IMR-90 (cell line): Measurements from ENCODE around the gene TRPM4. TPM values are rescaled to one million over a fixed set of nuclear protein-coding genes. Genes with fewer than 3 reads are reported as not detected.

ENCODE experiments used
- ATAC-seq: fragments of 200-7000 bp; cut with Tn5 transposase; 2 replicates; pipeline ENCODE4 v1.9.1; 2020; ENCODE audit warnings: low read depth, mild to moderate bottlenecking, moderate library complexity
- BruUV-seq: library from RNA; stranded (reverse); fragments of 400-500 nt; replicated peaks from 2 replicates; lab custom pipeline; 2021; lab: Mats Ljungman, UMichigan
- CTCF ChIA-PET: fragments of 300-600 bp; formaldehyde crosslinking; extraction: SDS; loops from one replicate; lab custom pipeline; 2021; ENCODE audit warnings: antibody characterized with exemption; lab: Yijun Ruan, JAX
- POLR2A ChIA-PET: fragments of 300-600 bp; sonication (Branson Sonifier 250); formaldehyde crosslinking; loops from one replicate; lab custom pipeline; 2022; ENCODE audit warnings: antibody characterized with exemption; ENCODE audit not compliant: unreplicated experiment; lab: Charles Lee
- DNase-seq: peaks from one replicate; pipeline ENCODE4 v3.0.0; 2013
- H2AFZ ChIP-seq: replicated peaks from 2 replicates; pipeline ENCODE3; 2013; ENCODE audit warnings: low read length, mild to moderate bottlenecking; ENCODE audit not compliant: poor library complexity
- H2AK5ac ChIP-seq: 2 replicates; pipeline ENCODE4 v1.6.1; 2013; ENCODE audit warnings: low read depth, low read length, inconsistent platforms
- H2AK9ac ChIP-seq: replicated peaks from 2 replicates; pipeline ENCODE3; 2013; ENCODE audit warnings: mild to moderate bottlenecking, low read depth, low read length, moderate library complexity; ENCODE audit not compliant: poor library complexity
- H2BK120ac ChIP-seq: 2 replicates; pipeline ENCODE4 v1.6.1; 2013; ENCODE audit warnings: low read depth, low read length, inconsistent platforms
- H2BK15ac ChIP-seq: 3 replicates; pipeline ENCODE4 v1.6.1; 2013; ENCODE audit warnings: low read depth, low read length, inconsistent platforms
- H2BK20ac ChIP-seq: 2 replicates; pipeline ENCODE4 v1.6.1; 2013; ENCODE audit warnings: low read depth, mild to moderate bottlenecking, inconsistent platforms, low read length, moderate library complexity
- H2BK5ac ChIP-seq: 2 replicates; pipeline ENCODE4 v1.6.1; 2013; ENCODE audit warnings: mild to moderate bottlenecking, low read depth, low read length, inconsistent platforms; ENCODE audit not compliant: poor library complexity, severe bottlenecking
- H3K14ac ChIP-seq: replicated peaks from 2 replicates; pipeline ENCODE4 v1.6.1; 2013; ENCODE audit warnings: low read depth, low read length, inconsistent platforms
- H3K18ac ChIP-seq: 2 replicates; pipeline ENCODE4 v1.6.1; 2013; ENCODE audit warnings: low read depth, low read length, control low read depth
- H3K23ac ChIP-seq: 2 replicates; pipeline ENCODE4 v1.6.1; 2013; ENCODE audit warnings: low read depth, low read length, inconsistent platforms
- H3K27ac ChIP-seq: 2 replicates; pipeline ENCODE4 v1.5.1; 2013; ENCODE audit warnings: mild to moderate bottlenecking, control low read depth, low read length; ENCODE audit not compliant: insufficient read depth
- H3K27me3 ChIP-seq: 2 replicates; pipeline ENCODE4 v1.6.1; 2013; ENCODE audit warnings: low read length; ENCODE audit not compliant: control insufficient read depth, insufficient read depth
- H3K36me3 ChIP-seq: 2 replicates; pipeline ENCODE4 v1.6.1; 2013; ENCODE audit warnings: low read length, mixed read lengths; ENCODE audit not compliant: control insufficient read depth, insufficient read depth
- H3K4ac ChIP-seq: 2 replicates; pipeline ENCODE4 v1.6.1; 2013; ENCODE audit warnings: low read depth, low read length, inconsistent platforms
- H3K4me1 ChIP-seq: 2 replicates; pipeline ENCODE4 v1.6.1; 2013; ENCODE audit warnings: low read length, mixed read lengths; ENCODE audit not compliant: control insufficient read depth, insufficient read depth
- H3K4me2 ChIP-seq: 2 replicates; pipeline ENCODE4 v1.6.1; 2013; ENCODE audit warnings: low read depth, mild to moderate bottlenecking, control low read depth, low read length, moderate library complexity
- H3K4me3 ChIP-seq: 2 replicates; pipeline ENCODE4 v1.5.1; 2013; ENCODE audit warnings: low read depth, mild to moderate bottlenecking, control low read depth, low read length, moderate library complexity; ENCODE audit not compliant: insufficient read depth
- H3K56ac ChIP-seq: 2 replicates; pipeline ENCODE4 v1.6.1; 2013; ENCODE audit warnings: low read length, inconsistent platforms; ENCODE audit not compliant: insufficient read depth; ENCODE audit errors: extremely low read depth
- H3K79me1 ChIP-seq, 2 experiments: 2 replicates each; pipeline ENCODE4 v1.6.1; 2013; ENCODE audit warnings: low read length in 2 of 2, inconsistent platforms in 1 of 2, low read depth in 1 of 2
- H3K9ac ChIP-seq: 2 replicates; pipeline ENCODE4 v1.6.1; 2013; ENCODE audit warnings: low read depth, low read length, control low read depth
- H3K9me1 ChIP-seq: 2 replicates; pipeline ENCODE4 v1.6.1; 2013; ENCODE audit warnings: low read length, inconsistent platforms; ENCODE audit not compliant: insufficient read depth
- H3K9me3 ChIP-seq: 2 replicates; pipeline ENCODE4 v1.6.1; 2013; ENCODE audit warnings: low read length; ENCODE audit not compliant: control insufficient read depth, insufficient read depth
- H4K20me1 ChIP-seq: 2 replicates; pipeline ENCODE4 v1.6.1; 2013; ENCODE audit warnings: low read length, inconsistent platforms; ENCODE audit not compliant: insufficient read depth
- H4K5ac ChIP-seq: 2 replicates; pipeline ENCODE4 v1.6.1; 2013; ENCODE audit warnings: mild to moderate bottlenecking, low read depth, low read length, control low read depth
- H4K8ac ChIP-seq, 2 experiments: 2 replicates each; pipeline ENCODE4 v1.6.1; 2013; ENCODE audit warnings: low read depth in 2 of 2, low read length in 2 of 2, control low read depth in 1 of 2, inconsistent platforms in 1 of 2
- H4K91ac ChIP-seq: 2 replicates; pipeline ENCODE4 v1.6.1; 2013; ENCODE audit warnings: low read depth, low read length, inconsistent platforms; ENCODE audit not compliant: insufficient read depth
- BHLHE40 ChIP-seq: fragments of 150-350 bp; IDR thresholded peaks from 2 replicates; pipeline ENCODE4 v1.6.1; 2016; ENCODE audit warnings: mild to moderate bottlenecking, low read depth, low read length
- CEBPB ChIP-seq: IDR thresholded peaks from 2 replicates; pipeline ENCODE4 v1.6.1; 2012; ENCODE audit warnings: low read depth, low read length, improper control_type of control experiment
- CHD1 ChIP-seq: IDR thresholded peaks from 2 replicates; pipeline ENCODE4 v1.6.1; 2012; ENCODE audit warnings: low read depth, low read length, improper control_type of control experiment
- CTCF ChIP-seq: conservative IDR thresholded peaks from 2 replicates; pipeline ENCODE4 v1.5.1; 2012; ENCODE audit warnings: mild to moderate bottlenecking, low read depth, low read length, improper control_type of control experiment
- ELK1 ChIP-seq: fragments of 150-350 bp; IDR thresholded peaks from 2 replicates; pipeline ENCODE4 v1.6.1; 2016; ENCODE audit warnings: low read depth, mild to moderate bottlenecking, low read length, moderate library complexity, borderline replicate concordance
- FOS ChIP-seq: fragments of 150-350 bp; IDR thresholded peaks from 2 replicates; pipeline ENCODE4 v1.6.1; 2016; ENCODE audit warnings: low read depth, low read length
- MAFK ChIP-seq: IDR thresholded peaks from 2 replicates; pipeline ENCODE4 v1.6.1; 2012; ENCODE audit warnings: low read depth, low read length, improper control_type of control experiment
- MAZ ChIP-seq: IDR thresholded peaks from 2 replicates; pipeline ENCODE4 v1.6.1; 2012; ENCODE audit warnings: low read depth, mild to moderate bottlenecking, low read length, improper control_type of control experiment, moderate library complexity, borderline replicate concordance
- MXI1 ChIP-seq: IDR thresholded peaks from 2 replicates; pipeline ENCODE4 v1.6.1; 2012; ENCODE audit warnings: low read depth, mild to moderate bottlenecking, low read length, moderate library complexity, borderline replicate concordance
- NFE2L2 ChIP-seq: fragments of 150-350 bp; IDR thresholded peaks from 2 replicates; pipeline ENCODE4 v1.6.1; 2016; ENCODE audit warnings: low read depth, mild to moderate bottlenecking, low read length
- POLR2A ChIP-seq: IDR thresholded peaks from 2 replicates; pipeline ENCODE4 v1.6.1; 2012; ENCODE audit warnings: mild to moderate bottlenecking, low read depth, low read length
- RAD21 ChIP-seq: IDR thresholded peaks from 2 replicates; pipeline ENCODE4 v1.6.1; 2012; ENCODE audit warnings: low read length, improper control_type of control experiment
- RCOR1 ChIP-seq: IDR thresholded peaks from 2 replicates; pipeline ENCODE4 v1.6.1; 2012; ENCODE audit warnings: mild to moderate bottlenecking, low read length, improper control_type of control experiment; ENCODE audit not compliant: insufficient replicate concordance
- RFX5 ChIP-seq: IDR thresholded peaks from 2 replicates; pipeline ENCODE4 v1.8.0; 2012; ENCODE audit warnings: low read depth, mild to moderate bottlenecking, low read length, moderate library complexity
- USF2 ChIP-seq: fragments of 150-350 bp; IDR thresholded peaks from 2 replicates; pipeline ENCODE4 v1.6.1; 2017; ENCODE audit warnings: mild to moderate bottlenecking, antibody characterized with exemption, low read length, low read depth
- WGBS, 2 experiments: methylation state at CpG; one replicate each; pipeline versions ENCODE4 v1.1.5 to v1.1.7; 2013; ENCODE audit warnings: missing lambda C conversion rate in 2 of 2; ENCODE audit not compliant: insufficient read length in 1 of 2; ENCODE audit errors: extremely low coverage in 2 of 2; 5-methylcytosine and 5-hydroxymethylcytosine counted together
- dilution Hi-C: fragments of 300-500 bp; cut with HindIII; formaldehyde crosslinking; loops from one replicate; pipeline ENCODE4 v1.14.3; 2018; ENCODE audit warnings: low sequenced_read_pairs; ENCODE audit not compliant: unreplicated experiment
- in situ Hi-C: fragments of 300-500 bp; cut with MboI; formaldehyde crosslinking; loops from 3 replicates; pipeline ENCODE4 v1.14.3; 2019; ENCODE audit warnings: low sequenced_read_pairs, inconsistent platforms, mixed read lengths
- intact Hi-C: fragments of 100-400 bp; cut with micrococcal nuclease; formaldehyde crosslinking; loops from 2 replicates; pipeline ENCODE4 v1.10.0; 2022
- polyA plus RNA-seq, 3 experiments: library from polyadenylated mRNA; depleted of rRNA; stranded (reverse); fragments of >200 nt; gene quantifications; 2 replicates each; pipeline ENCODE4 v1.2.3, GENCODE V29; 2012; ENCODE audit warnings: low replicate concordance in 1 of 3
- total RNA-seq: library from RNA; depleted of rRNA; stranded (reverse); fragments of >200 nt; gene quantifications from 2 replicates; pipeline ENCODE4 v1.2.3, GENCODE V29; 2012

TRPM4 gene
- total and polyA plus RNA-seq, 2 of the 4 experiments (the other 2 are of a cell fraction): 2.2 to 19.7 TPM

- in situ Hi-C loops: no loop called here
- Histone ChIP-seq H3K4ac (no peak overlapping the region), H2AFZ (peak overlapping the region; percentile 88), H3K9me3 (no peaks in the 10 kb centered on the region), H3K14ac (no peak overlapping the region), H4K20me1 (no peaks in the 10 kb centered on the region), H4K5ac (no peak overlapping the region), H3K9me1 (peaks cover 6% of the 10 kb centered on the region; the same call in 1 of the 2 replicates), H3K18ac (no peak overlapping the region), H3K27ac (no peak overlapping the region), H3K4me3 (peak overlapping the region; percentile 33; the same call in 1 of the 2 replicates), H2BK15ac (no peak overlapping the region), H2BK120ac (no peak overlapping the region), H2BK5ac (no peak overlapping the region), H3K79me1 (no peaks in the 10 kb centered on the region), H2BK20ac (no peak overlapping the region), H3K23ac (no peak overlapping the region), H3K9ac (no peak overlapping the region), H3K4me2 (peak overlapping the region; percentile 50), H2AK9ac (peak overlapping the region; percentile 74), H4K8ac (peak overlapping the region in 1 of 2 experiments; percentile 70; a peak in 1 of 4 replicates), H3K56ac (no peak overlapping the region), H3K36me3 (no peaks in the 10 kb centered on the region), H3K4me1 (peaks cover 2% of the 10 kb centered on the region), H4K91ac (no peak overlapping the region), H3K27me3 (no peaks in the 10 kb centered on the region), H2AK5ac (no peak overlapping the region)
- ATAC-seq (peak; percentile 84), DNase-seq (peak; percentile 70)
- dilution Hi-C loops: no loop called here
- intact Hi-C loops: no loop called here
- ChIA-PET CTCF (interaction anchor here (0.6 to 1.0 kb wide), 2 partner anchors 36 to 165 kb away, joined by 3 to 4 read pairs; no protein-coding TSS in a partner anchor), POLR2A (no interaction called here)
- 24% methylated on average over 13 of the region's 42 CpGs; no CpG with 5 or more reads in 1 of the 2 experiments for WGBS, 2 experiments
- no TSS peak for BruUV-seq
- TF ChIP-seq USF2 (no peak), FOS (no peak), BHLHE40 (no peak), RFX5 (no peak), POLR2A (no peak), CEBPB (no peak), RAD21 (no peak), MAZ (no peak), MXI1 (no peak), NFE2L2 (no peak), RCOR1 (no peak), CTCF (no peak), ELK1 (no peak), CHD1 (no peak), MAFK (no peak)
These were observed 23.8 kb upstream of the TRPM4 start for GRCh38 chr19:49133621-49134454.
